ENCODE data around the gene MTM1. TPM values are rescaled to one million over a fixed set of nuclear protein-coding genes. Genes with fewer than 3 reads are reported as not detected.

Gene MTM1
- total RNA-seq (2022) (11.6 and 11.9 TPM in 2 replicates), Bru-seq, nascent RNA (percentile 66 among the genes with signal in this experiment), BruChase-seq, experiment 1, labeled RNA remaining after a 6-hour chase (percentile 60 among the genes with signal in this experiment), BruChase-seq, experiment 2, labeled RNA remaining after a 2-hour chase (percentile 68 among the genes with signal in this experiment)
- long read RNA-seq, transcript MTM1-203 (15 exons, 3,593 nt): major isoform, 27 of 35 reads
- long read RNA-seq, partial matches to known transcripts: 3 of 35 reads
- long read RNA-seq, other reads (novel, unspliced or antisense): 5 of 35 reads

DNA sequence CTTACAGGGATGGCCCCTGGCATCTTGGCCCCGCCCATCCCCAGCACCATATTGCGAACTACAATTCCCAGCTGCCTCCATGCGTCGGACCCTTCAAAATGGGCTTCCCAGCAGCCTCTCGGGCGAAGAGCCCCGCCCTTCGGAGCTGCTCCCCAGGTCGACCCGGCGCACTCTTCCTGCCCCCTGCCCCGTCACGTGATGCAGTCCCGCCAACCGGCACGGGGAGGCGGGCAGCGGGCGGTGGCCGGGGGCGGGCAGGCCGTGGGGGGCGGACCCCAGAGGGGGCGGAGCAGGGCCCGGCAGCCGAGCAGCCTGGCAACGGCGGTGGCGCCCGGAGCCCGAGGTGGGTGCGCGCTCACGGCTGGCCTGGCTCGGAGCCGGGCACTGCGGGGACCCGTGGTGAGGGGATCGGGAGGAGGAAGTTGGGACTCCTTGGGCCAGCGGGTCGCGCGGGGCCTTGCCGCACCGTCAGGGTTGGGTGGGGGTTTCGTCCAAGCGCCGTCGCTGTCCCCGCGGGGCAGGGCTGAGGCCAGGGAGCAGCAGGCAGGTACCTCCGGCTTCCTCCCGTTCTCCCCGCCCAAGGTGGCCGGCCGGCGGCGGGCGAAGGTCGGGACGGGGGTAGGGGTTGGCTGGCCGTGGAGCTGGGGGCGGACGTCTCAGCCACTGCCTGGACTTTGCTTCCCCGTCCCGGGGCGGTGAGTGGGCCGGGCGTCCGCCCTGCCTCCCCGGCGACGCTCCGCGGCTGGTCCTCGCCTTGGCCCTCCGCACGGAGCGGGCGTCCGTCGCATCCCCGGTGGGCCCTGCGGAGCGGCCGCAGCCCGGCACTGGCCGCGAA lies at the start of gene MTM1:
MTM1 (plus strand) TSS at position 302 of the 835 bp plus-strand sequence. CDS start 23,994 bp downstream, outside the sequence.
- POLR2A ChIA-PET: interaction anchor here (0.6 to 2.2 kb wide), 5 partner anchors 9 to 628 kb away, joined by 3 to 7 read pairs (median 5); partner anchors contain the start of gene MAMLD1
- intact Hi-C loops (cut with micrococcal nuclease): no loop called here
- DNase-seq (ENCODE audit: unreplicated experiment): peak; percentile 91
- peaks cover 13% of the 10 kb centered on the region for H3K4me1 Mint-ChIP-seq (ENCODE audit: insufficient read depth, unreplicated experiment)
- no peaks in the 10 kb centered on the region for H3K27me3 Mint-ChIP-seq (ENCODE audit: insufficient read depth, unreplicated experiment)
- TF ChIP-seq, protein P1, sequence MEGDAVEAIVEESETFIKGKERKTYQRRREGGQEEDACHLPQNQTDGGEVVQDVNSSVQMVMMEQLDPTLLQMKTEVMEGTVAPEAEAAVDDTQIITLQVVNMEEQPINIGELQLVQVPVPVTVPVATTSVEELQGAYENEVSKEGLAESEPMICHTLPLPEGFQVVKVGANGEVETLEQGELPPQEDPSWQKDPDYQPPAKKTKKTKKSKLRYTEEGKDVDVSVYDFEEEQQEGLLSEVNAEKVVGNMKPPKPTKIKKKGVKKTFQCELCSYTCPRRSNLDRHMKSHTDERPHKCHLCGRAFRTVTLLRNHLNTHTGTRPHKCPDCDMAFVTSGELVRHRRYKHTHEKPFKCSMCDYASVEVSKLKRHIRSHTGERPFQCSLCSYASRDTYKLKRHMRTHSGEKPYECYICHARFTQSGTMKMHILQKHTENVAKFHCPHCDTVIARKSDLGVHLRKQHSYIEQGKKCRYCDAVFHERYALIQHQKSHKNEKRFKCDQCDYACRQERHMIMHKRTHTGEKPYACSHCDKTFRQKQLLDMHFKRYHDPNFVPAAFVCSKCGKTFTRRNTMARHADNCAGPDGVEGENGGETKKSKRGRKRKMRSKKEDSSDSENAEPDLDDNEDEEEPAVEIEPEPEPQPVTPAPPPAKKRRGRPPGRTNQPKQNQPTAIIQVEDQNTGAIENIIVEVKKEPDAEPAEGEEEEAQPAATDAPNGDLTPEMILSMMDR (IDR thresholded peaks at IDR 0.05; ENCODE audit: unreplicated experiment): no peak
- no TSS peak for BruUV-seq (replicated peaks)
- H3K9me3 Mint-ChIP-seq (ENCODE audit: unreplicated experiment): no peaks in the 10 kb centered on the region
- peak within 1 kb of the TSS; percentile 72 for H3K4me3 Mint-ChIP-seq (ENCODE audit: unreplicated experiment)
- no peaks in the 10 kb centered on the region for H3K36me3 Mint-ChIP-seq (ENCODE audit: insufficient read depth, unreplicated experiment)
- H3K27ac Mint-ChIP-seq (ENCODE audit: low read depth, unreplicated experiment): no peak within 1 kb of the TSS
- CTCF ChIA-PET: no interaction called here

DNA sequence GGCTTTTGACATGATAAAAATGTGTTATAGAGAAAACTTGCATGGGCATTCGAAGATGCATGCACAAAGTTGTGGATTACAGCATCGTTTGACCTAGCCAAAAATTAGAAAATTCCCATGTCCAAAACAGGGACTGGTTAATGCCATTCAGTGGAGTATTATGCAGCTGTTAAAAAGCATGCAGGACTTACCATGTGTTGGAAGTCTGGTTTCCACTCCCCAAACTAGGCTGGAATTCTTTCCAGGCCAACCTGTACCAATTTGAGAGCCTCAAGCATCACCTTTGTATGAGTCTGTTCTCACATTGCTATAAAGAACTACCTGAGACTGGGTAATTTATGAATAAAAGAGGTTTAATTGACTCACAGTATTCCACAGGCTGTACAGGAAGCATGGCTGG lies 45.9 kb upstream of the MTM1 start:
- BruUV-seq (replicated peaks): no TSS peak
- intact Hi-C loops (cut with micrococcal nuclease): no loop called here
- Mint-ChIP-seq H3K4me1 (ENCODE audit: insufficient read depth, unreplicated experiment) (no peaks in the 10 kb centered on the region), H3K4me3 (ENCODE audit: unreplicated experiment) (no peak overlapping the region), H3K9me3 (ENCODE audit: unreplicated experiment) (no peaks in the 10 kb centered on the region), H3K36me3 (ENCODE audit: insufficient read depth, unreplicated experiment) (no peaks in the 10 kb centered on the region), H3K27me3 (ENCODE audit: insufficient read depth, unreplicated experiment) (peaks cover 24% of the 10 kb centered on the region), H3K27ac (ENCODE audit: low read depth, unreplicated experiment) (no peak overlapping the region)
- ChIA-PET POLR2A (no interaction called here), CTCF (interaction anchor here (0.7 kb wide), 1 partner anchor 10 kb away, joined by 3 read pairs; no protein-coding TSS in a partner anchor)
- DNase-seq (ENCODE audit: unreplicated experiment): no peak
- TF ChIP-seq, protein P1 (IDR thresholded peaks at IDR 0.05; ENCODE audit: unreplicated experiment): no peak

- ChIA-PET POLR2A (no interaction called here), CTCF (no interaction called here)
- intact Hi-C loops (cut with micrococcal nuclease): no loop called here
- TF ChIP-seq, protein P1 (IDR thresholded peaks at IDR 0.05; ENCODE audit: unreplicated experiment): no peak
- no peaks in the 10 kb centered on the region for H3K9me3 Mint-ChIP-seq (ENCODE audit: unreplicated experiment)
- H3K4me1 Mint-ChIP-seq (ENCODE audit: insufficient read depth, unreplicated experiment): no peaks in the 10 kb centered on the region
- H3K27ac Mint-ChIP-seq (ENCODE audit: low read depth, unreplicated experiment): no peak overlapping the region
- DNase-seq (ENCODE audit: unreplicated experiment): no peak
- no peak overlapping the region for H3K4me3 Mint-ChIP-seq (ENCODE audit: unreplicated experiment)
- no TSS peak for BruUV-seq (replicated peaks)
- H3K36me3 Mint-ChIP-seq (ENCODE audit: insufficient read depth, unreplicated experiment): no peaks in the 10 kb centered on the region
- peaks cover 24% of the 10 kb centered on the region for H3K27me3 Mint-ChIP-seq (ENCODE audit: insufficient read depth, unreplicated experiment)
Observed at GRCh38 chrX:150525061-150525919, 43.1 kb upstream of the MTM1 start.

All from MCF 10A (cell line).